Endothelial cell of umbilical vein (primary cell): ENCODE measurements around the gene NFATC3.

Source experiments
- EZH2 ChIP-seq: IDR thresholded peaks from 2 replicates; pipeline ENCODE4 v1.6.1; 2012; ENCODE audit warnings: borderline replicate concordance, low read depth, mild to moderate bottlenecking, moderate library complexity, low read length, inconsistent platforms; ENCODE audit not compliant: severe bottlenecking
- JUN ChIP-seq: IDR thresholded peaks from 2 replicates; pipeline ENCODE4 v1.6.1; 2011; ENCODE audit warnings: borderline replicate concordance, low read depth; ENCODE audit not compliant: insufficient read length, insufficient read depth
- POLR2A ChIP-seq: IDR thresholded peaks from 2 replicates; pipeline ENCODE4 v1.6.1; 2012; ENCODE audit warnings: low read depth, mild to moderate bottlenecking, control low read depth, low read length
- TF ChIP-seq, protein P1 (sequence below), 2 donors: IDR thresholded peaks; 1 replicate in 1 of 2; 2 replicates in 1 of 2; pipeline ENCODE4 v1.5.1; 2011; ENCODE audit warnings: low read length in 2 of 2, mild to moderate bottlenecking in 2 of 2, moderate library complexity in 2 of 2, control low read depth in 1 of 2, inconsistent platforms in 1 of 2, low read depth in 1 of 2; ENCODE audit not compliant: insufficient read depth in 1 of 2; ENCODE audit errors: extremely low read depth in 1 of 2
- TF ChIP-seq, protein P2 (sequence below): IDR thresholded peaks from 2 replicates; pipeline ENCODE4 v1.6.1; 2011; ENCODE audit not compliant: insufficient read depth, insufficient read length

DNA sequence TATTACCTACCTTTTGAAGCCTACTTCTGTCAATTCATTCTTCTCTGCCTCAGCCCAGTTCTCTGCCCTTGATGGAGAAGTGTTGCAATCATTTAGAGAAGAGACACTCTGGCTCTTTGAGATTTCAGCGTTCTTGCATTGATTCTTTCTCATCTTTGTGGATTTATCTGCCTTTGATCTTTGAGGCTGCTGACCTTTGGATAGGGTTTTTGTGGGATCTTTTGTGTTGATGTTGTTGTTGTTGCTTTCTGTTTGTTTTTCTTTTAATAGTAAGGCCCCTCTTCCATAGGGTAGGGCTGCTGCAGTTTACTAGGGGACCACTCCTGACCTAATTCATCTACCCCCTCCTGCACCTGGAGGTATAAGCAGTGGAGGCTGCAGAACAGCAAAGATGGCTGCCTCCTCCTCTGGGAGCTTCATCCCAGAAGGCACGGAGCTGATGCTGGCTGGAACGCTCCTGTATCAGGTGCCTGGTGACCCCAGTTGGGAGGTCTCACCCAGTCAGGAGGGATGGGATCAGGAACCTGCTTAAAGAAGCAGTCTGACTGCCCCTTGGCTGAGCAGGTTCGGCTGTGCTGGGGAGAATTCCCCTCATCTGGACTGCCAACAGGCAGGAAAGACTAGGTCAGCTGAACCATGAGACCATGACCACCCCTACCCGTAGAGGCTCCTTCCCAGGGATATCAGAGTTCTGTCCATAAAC lies 28.0 kb downstream of the NFATC3 start:
- TF ChIP-seq, protein P1, sequence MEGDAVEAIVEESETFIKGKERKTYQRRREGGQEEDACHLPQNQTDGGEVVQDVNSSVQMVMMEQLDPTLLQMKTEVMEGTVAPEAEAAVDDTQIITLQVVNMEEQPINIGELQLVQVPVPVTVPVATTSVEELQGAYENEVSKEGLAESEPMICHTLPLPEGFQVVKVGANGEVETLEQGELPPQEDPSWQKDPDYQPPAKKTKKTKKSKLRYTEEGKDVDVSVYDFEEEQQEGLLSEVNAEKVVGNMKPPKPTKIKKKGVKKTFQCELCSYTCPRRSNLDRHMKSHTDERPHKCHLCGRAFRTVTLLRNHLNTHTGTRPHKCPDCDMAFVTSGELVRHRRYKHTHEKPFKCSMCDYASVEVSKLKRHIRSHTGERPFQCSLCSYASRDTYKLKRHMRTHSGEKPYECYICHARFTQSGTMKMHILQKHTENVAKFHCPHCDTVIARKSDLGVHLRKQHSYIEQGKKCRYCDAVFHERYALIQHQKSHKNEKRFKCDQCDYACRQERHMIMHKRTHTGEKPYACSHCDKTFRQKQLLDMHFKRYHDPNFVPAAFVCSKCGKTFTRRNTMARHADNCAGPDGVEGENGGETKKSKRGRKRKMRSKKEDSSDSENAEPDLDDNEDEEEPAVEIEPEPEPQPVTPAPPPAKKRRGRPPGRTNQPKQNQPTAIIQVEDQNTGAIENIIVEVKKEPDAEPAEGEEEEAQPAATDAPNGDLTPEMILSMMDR (IDR thresholded peaks at IDR 0.05; ENCODE audit: extremely low read depth in 1 of 2, insufficient read depth in 1 of 2, low read depth in 1 of 2, low read length in 2 of 2) = no peak
- TF ChIP-seq POLR2A (no peak), JUN (no peak), EZH2 (no peak)
- TF ChIP-seq, protein P2, sequence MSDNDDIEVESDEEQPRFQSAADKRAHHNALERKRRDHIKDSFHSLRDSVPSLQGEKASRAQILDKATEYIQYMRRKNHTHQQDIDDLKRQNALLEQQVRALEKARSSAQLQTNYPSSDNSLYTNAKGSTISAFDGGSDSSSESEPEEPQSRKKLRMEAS = no peak
